ENCODE measurements around the gene TIMM23.

The TIMM23 gene

DNA sequence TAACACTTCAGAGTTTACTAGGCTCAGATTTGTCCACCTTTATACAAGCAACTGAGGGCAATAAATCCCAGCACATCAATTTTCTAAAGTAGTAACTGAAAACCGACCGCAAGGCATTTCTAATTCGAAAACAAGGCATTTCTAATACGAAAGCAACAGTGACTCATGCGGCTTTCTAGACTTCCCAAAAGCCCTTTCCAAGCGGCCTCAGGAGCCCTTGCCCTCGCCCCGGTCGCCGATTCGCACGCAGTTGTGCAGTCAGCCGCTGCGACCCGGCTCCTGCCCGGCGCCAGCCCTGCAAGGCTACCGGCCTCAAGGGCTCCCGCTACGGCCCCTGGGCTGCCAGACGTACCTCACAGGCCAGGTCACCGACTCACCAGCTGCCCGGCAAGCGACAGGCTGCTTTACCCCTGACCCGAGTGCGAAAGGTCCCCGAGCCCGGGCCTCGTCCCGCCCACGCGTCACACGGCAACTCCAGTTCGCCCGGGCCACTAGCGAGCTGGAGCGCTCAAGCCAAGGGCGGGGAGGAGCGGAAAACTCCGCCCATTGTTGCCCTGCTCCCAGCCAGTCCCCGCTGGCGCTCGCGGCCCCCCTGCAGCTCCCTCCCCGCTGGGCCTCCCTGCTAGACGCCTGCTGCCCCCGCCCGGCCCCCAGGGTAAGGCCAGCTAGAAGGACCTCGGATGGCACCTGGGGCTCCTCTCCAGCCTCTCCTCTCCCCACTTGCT, 50.9 kb downstream of the TIMM23 start (continued):
- TF ChIP-seq, protein P1, sequence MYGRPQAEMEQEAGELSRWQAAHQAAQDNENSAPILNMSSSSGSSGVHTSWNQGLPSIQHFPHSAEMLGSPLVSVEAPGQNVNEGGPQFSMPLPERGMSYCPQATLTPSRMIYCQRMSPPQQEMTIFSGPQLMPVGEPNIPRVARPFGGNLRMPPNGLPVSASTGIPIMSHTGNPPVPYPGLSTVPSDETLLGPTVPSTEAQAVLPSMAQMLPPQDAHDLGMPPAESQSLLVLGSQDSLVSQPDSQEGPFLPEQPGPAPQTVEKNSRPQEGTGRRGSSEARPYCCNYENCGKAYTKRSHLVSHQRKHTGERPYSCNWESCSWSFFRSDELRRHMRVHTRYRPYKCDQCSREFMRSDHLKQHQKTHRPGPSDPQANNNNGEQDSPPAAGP (tag by site-specific recombination; IDR thresholded peaks at IDR 0.05), result 0 out of 2 replicates have a peak, but pooled peaks have one; percentile 14
- TF ChIP-seq ZNF19 (tag by site-specific recombination; IDR thresholded peaks at IDR 0.05; ENCODE audit: low read depth) (no peak), EGR2 (tag by site-specific recombination; IDR thresholded peaks at IDR 0.05; ENCODE audit: low read depth) (peak; percentile 80), ZNF610 (tag by site-specific recombination; IDR thresholded peaks at IDR 0.05; ENCODE audit: borderline replicate concordance) (peak; percentile 32; the same call in 1 of the 2 replicates), ZXDB (tag by site-specific recombination; IDR thresholded peaks at IDR 0.05) (peak; percentile 80; the same call in 1 of the 2 replicates), KLF8 (tag by site-specific recombination; IDR thresholded peaks at IDR 0.05) (peak; percentile 71; the same call in 1 of the 2 replicates), ZNF202 (tag by site-specific recombination; IDR thresholded peaks at IDR 0.05; ENCODE audit: borderline replicate concordance) (no peak), SCRT1 (tag by site-specific recombination; IDR thresholded peaks at IDR 0.05; ENCODE audit: borderline replicate concordance) (0 out of 2 replicates have a peak, but pooled peaks have one; percentile 8), KLF1 (tag by site-specific recombination; IDR thresholded peaks at IDR 0.05) (peak; percentile 83), ZBTB8A (tag by site-specific recombination; IDR thresholded peaks at IDR 0.05) (peak; percentile 62), ZNF558 (tag by site-specific recombination; IDR thresholded peaks at IDR 0.05) (no peak), ZNF660 (tag by site-specific recombination; IDR thresholded peaks at IDR 0.05) (0 out of 2 replicates have a peak, but pooled peaks have one; percentile 13)
- TF ChIP-seq, protein P2, sequence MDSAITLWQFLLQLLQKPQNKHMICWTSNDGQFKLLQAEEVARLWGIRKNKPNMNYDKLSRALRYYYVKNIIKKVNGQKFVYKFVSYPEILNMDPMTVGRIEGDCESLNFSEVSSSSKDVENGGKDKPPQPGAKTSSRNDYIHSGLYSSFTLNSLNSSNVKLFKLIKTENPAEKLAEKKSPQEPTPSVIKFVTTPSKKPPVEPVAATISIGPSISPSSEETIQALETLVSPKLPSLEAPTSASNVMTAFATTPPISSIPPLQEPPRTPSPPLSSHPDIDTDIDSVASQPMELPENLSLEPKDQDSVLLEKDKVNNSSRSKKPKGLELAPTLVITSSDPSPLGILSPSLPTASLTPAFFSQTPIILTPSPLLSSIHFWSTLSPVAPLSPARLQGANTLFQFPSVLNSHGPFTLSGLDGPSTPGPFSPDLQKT (IDR thresholded peaks at IDR 0.05; ENCODE audit: borderline replicate concordance, low read depth, low read length), result no peak
- TF ChIP-seq, protein P3, sequence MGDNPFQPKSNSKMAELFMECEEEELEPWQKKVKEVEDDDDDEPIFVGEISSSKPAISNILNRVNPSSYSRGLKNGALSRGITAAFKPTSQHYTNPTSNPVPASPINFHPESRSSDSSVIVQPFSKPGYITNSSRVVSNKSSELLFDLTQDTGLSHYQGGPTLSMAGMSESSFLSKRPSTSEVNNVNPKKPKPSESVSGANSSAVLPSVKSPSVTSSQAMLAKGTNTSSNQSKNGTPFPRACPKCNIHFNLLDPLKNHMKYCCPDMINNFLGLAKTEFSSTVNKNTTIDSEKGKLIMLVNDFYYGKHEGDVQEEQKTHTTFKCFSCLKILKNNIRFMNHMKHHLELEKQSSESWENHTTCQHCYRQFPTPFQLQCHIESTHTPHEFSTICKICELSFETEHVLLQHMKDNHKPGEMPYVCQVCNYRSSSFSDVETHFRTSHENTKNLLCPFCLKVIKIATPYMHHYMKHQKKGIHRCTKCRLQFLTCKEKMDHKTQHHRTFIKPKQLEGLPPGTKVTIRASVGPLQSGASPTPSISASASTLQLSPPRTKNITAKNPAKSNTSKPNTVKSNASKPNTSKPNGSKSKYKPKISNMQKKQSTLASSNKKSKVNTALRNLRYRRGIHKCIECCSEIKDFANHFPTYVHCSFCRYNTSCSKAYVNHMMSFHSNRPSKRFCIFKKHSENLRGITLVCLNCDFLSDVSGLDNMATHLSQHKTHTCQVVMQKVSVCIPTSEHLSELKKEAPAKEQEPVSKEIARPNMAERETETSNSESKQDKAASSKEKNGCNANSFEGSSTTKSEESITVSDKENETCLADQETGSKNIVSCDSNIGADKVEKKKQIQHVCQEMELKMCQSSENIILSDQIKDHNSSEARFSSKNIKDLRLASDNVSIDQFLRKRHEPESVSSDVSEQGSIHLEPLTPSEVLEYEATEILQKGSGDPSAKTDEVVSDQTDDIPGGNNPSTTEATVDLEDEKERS (tag by site-specific recombination; IDR thresholded peaks at IDR 0.05), result no peak
- TF ChIP-seq, protein P4, sequence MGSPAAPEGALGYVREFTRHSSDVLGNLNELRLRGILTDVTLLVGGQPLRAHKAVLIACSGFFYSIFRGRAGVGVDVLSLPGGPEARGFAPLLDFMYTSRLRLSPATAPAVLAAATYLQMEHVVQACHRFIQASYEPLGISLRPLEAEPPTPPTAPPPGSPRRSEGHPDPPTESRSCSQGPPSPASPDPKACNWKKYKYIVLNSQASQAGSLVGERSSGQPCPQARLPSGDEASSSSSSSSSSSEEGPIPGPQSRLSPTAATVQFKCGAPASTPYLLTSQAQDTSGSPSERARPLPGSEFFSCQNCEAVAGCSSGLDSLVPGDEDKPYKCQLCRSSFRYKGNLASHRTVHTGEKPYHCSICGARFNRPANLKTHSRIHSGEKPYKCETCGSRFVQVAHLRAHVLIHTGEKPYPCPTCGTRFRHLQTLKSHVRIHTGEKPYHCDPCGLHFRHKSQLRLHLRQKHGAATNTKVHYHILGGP (tag by site-specific recombination; IDR thresholded peaks at IDR 0.05), result peak; percentile 89
- TF ChIP-seq, protein P5, sequence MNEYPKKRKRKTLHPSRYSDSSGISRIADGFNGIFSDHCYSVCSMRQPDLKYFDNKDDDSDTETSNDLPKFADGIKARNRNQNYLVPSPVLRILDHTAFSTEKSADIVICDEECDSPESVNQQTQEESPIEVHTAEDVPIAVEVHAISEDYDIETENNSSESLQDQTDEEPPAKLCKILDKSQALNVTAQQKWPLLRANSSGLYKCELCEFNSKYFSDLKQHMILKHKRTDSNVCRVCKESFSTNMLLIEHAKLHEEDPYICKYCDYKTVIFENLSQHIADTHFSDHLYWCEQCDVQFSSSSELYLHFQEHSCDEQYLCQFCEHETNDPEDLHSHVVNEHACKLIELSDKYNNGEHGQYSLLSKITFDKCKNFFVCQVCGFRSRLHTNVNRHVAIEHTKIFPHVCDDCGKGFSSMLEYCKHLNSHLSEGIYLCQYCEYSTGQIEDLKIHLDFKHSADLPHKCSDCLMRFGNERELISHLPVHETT (tag by site-specific recombination; IDR thresholded peaks at IDR 0.05), result no peak

DNA sequence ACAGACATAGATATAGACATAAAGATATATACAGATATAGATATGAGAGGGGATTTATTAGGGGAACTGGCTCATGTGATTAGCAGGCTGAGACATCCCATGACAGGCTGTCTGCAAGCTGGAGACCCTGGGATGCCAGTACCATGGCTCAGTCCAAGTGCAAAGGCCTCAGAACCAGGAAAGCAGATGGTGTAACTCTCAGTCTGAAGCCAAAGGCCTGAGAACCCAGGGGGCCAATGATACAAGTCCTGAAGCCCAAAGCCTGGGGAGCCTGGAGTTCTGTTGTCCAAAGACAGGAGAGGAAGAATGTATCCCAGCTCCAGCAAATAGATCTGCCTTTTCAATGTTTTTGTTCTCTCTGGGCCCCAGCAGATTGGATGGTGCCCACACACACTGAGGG, 52.7 kb downstream of the TIMM23 start:
- ChIA-PET CTCF (no interaction called here), POLR2A (no interaction called here)
- H3K9me3 ChIP-seq (ENCODE audit: control insufficient read depth, insufficient read depth, low read depth, low read length), result no peaks in the 10 kb centered on the region
- H3K4me1 ChIP-seq (ENCODE audit: control insufficient read depth, insufficient read depth, low read length), result peaks cover 26% of the 10 kb centered on the region
- TF ChIP-seq, protein P6, sequence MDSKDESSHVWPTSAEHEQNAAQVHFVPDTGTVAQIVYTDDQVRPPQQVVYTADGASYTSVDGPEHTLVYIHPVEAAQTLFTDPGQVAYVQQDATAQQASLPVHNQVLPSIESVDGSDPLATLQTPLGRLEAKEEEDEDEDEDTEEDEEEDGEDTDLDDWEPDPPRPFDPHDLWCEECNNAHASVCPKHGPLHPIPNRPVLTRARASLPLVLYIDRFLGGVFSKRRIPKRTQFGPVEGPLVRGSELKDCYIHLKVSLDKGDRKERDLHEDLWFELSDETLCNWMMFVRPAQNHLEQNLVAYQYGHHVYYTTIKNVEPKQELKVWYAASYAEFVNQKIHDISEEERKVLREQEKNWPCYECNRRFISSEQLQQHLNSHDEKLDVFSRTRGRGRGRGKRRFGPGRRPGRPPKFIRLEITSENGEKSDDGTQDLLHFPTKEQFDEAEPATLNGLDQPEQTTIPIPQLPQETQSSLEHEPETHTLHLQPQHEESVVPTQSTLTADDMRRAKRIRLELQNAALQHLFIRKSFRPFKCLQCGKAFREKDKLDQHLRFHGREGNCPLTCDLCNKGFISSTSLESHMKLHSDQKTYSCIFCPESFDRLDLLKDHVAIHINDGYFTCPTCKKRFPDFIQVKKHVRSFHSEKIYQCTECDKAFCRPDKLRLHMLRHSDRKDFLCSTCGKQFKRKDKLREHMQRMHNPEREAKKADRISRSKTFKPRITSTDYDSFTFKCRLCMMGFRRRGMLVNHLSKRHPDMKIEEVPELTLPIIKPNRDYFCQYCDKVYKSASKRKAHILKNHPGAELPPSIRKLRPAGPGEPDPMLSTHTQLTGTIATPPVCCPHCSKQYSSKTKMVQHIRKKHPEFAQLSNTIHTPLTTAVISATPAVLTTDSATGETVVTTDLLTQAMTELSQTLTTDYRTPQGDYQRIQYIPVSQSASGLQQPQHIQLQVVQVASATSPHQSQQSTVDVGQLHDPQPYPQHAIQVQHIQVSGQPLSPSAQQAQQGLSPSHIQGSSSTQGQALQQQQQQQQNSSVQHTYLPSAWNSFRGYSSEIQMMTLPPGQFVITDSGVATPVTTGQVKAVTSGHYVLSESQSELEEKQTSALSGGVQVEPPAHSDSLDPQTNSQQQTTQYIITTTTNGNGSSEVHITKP (tag by site-specific recombination; IDR thresholded peaks at IDR 0.05), result peak; percentile 38; the same call in 1 of the 2 replicates
- TF ChIP-seq ZIC2 (tag by site-specific recombination; IDR thresholded peaks at IDR 0.05) (peak; percentile 19; the same call in 1 of the 2 replicates), GFI1B (tag by site-specific recombination; IDR thresholded peaks at IDR 0.05) (no peak), GLIS1 (tag by site-specific recombination; IDR thresholded peaks at IDR 0.05) (peak; percentile 35; the same call in 1 of the 2 replicates)
- no peak overlapping the region for H3K27ac ChIP-seq (ENCODE audit: extremely low read depth, low read depth, low read length)
- no peak overlapping the region for H3K4me3 ChIP-seq (ENCODE audit: low read depth, low read length)
- peaks cover 0 to 25% of the 10 kb centered on the region in 2 experiments; a peak in 1 of 3 replicates for H3K36me3 ChIP-seq (ENCODE audit: control insufficient read depth in 2 of 2, insufficient read depth in 1 of 2, low read length in 2 of 2)
